DOHH2 (cell line): ENCODE results near the gene PNPLA7.

Source experiments
- H3F3A ChIP-seq: fragments of 200-600 bp; sonication (generic), shearing (Covaris generic); 2 replicates; pipeline ENCODE4 v1.6.0; 2016; ENCODE audit warnings: antibody characterized with exemption, mild to moderate bottlenecking; ENCODE audit not compliant: control insufficient read depth, insufficient read depth
- H3K27ac ChIP-seq: fragments of 200-600 bp; sonication (generic); 2 replicates; pipeline ENCODE4 v1.5.1; 2014; ENCODE audit warnings: low read depth, mild to moderate bottlenecking, low read length, moderate library complexity
- H3K27me3 ChIP-seq: fragments of 200-600 bp; sonication (generic); 2 replicates; pipeline ENCODE4 v1.6.1; 2014; ENCODE audit warnings: mild to moderate bottlenecking, low read length, mixed read lengths; ENCODE audit not compliant: control insufficient read depth
- H3K36me3 ChIP-seq: fragments of 200-600 bp; sonication (generic); 2 replicates; pipeline ENCODE4 v1.6.1; 2014; ENCODE audit warnings: mild to moderate bottlenecking, low read length, moderate library complexity, mixed read lengths; ENCODE audit not compliant: control insufficient read depth
- H3K4me1 ChIP-seq: fragments of 200-600 bp; sonication (generic); 2 replicates; pipeline ENCODE4 v1.6.1; 2014; ENCODE audit warnings: mild to moderate bottlenecking, low read length, mixed read lengths; ENCODE audit not compliant: control insufficient read depth
- H3K4me2 ChIP-seq: fragments of 200-600 bp; sonication (generic); 2 replicates; pipeline ENCODE4 v1.6.0; 2014; ENCODE audit warnings: mild to moderate bottlenecking, low read length, moderate library complexity
- H3K4me3 ChIP-seq: fragments of 200-600 bp; sonication (generic); 2 replicates; pipeline ENCODE4 v1.5.1; 2014; ENCODE audit warnings: mild to moderate bottlenecking, low read length, mixed read lengths
- H3K79me2 ChIP-seq: fragments of 200-600 bp; sonication (generic); 2 replicates; pipeline ENCODE4 v1.6.1; 2014; ENCODE audit warnings: mild to moderate bottlenecking, low read length, mixed read lengths; ENCODE audit not compliant: control insufficient read depth
- H3K9me2 ChIP-seq: fragments of 200-600 bp; sonication (generic); replicated peaks from 2 replicates; pipeline ENCODE4 v1.6.1; 2014; ENCODE audit warnings: mild to moderate bottlenecking, low read length, mixed read lengths; ENCODE audit not compliant: control insufficient read depth
- H3K9me3 ChIP-seq: fragments of 200-600 bp; sonication (generic); 2 replicates; pipeline ENCODE4 v1.6.1; 2014; ENCODE audit warnings: antibody characterized with exemption, low read length, mixed read lengths; ENCODE audit not compliant: control insufficient read depth, insufficient read depth
- H4K20me1 ChIP-seq: fragments of 200-600 bp; sonication (generic); 2 replicates; pipeline ENCODE4 v1.6.0; 2014; ENCODE audit warnings: low read depth, mild to moderate bottlenecking, antibody characterized with exemption, low read length, moderate library complexity; ENCODE audit not compliant: control insufficient read depth, insufficient read depth
- EZH2phosphoT487 ChIP-seq: fragments of 200-600 bp; sonication (generic); IDR thresholded peaks from 2 replicates; pipeline ENCODE4 v1.6.1; 2017; ENCODE audit warnings: borderline replicate concordance, mild to moderate bottlenecking, antibody characterized with exemption, low read length, moderate library complexity, mixed read lengths
- TF ChIP-seq, protein P1 (sequence below): fragments of 200-600 bp; sonication (generic); IDR thresholded peaks from one replicate; pipeline ENCODE4 v1.5.1; 2014; ENCODE audit warnings: antibody characterized with exemption, mild to moderate bottlenecking, low read depth, low read length; ENCODE audit not compliant: poor library complexity, severe bottlenecking

The PNPLA7 gene

DNA sequence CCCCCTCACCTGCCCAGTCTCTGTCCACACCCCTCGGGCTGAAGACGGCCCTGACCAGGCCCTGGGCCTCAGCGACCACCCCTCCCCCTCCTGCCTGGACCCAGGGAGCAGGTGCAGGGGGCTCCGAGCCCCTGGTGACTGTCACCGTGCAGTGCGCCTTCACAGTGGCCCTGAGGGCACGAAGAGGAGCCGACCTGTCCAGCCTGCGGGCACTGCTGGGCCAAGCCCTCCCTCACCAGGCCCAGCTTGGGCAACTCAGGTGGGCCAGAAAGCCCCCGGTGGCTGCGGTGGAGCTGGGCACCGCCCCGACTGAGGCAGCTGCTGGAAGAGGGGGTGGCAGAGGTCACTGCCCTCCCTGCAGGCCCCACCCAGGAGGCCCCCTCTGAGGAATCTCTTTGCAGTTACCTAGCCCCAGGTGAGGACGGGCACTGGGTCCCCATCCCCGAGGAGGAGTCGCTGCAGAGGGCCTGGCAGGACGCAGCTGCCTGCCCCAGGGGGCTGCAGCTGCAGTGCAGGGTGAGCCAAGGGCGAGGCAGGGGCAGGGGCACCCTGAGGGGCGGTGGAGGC is 116.8 kb downstream of the PNPLA7 start:
- peaks cover 45% of the 10 kb centered on the region for H3K4me1 ChIP-seq
- no peak overlapping the region for H3K4me2 ChIP-seq

DNA sequence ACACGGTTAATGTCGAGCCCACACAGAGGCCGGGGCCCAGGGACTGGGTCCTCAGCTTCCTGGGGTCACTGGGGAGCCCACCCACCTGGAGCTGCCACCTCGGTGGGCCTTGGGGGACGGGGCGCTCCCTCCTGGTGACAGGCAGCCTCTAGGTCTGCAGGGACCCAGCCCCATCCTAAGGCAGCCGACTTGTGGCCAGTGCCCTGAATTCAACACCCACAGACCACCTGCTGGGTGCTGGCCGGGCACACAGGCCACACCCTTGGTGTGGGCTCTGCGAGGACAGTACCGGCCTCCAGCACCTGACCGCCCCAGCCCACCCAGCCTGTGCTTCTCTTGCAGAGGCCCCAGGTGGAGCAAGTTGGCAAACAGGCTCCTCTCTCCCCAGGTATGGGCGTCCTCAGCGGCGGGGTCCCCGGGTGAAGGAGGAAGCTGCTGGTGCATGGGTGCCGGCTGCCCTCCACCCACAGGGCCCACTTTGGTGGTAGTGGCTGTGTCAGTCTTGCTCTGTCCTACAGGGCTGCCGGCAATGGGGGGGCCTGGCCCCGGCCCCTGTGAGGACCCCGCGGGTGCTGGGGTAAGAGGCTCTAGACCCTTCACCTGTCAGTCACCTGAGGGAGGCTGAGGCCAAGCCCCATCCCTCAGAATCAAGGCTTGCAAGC is 117.4 kb downstream of the PNPLA7 start:
- Histone ChIP-seq H4K20me1 (no peaks in the 10 kb centered on the region), H3K27ac (no peak overlapping the region), H3K36me3 (no peaks in the 10 kb centered on the region; the same call in 1 of the 2 replicates), H3K79me2 (no peaks in the 10 kb centered on the region), H3K27me3 (no peaks in the 10 kb centered on the region), H3K9me2 (no peaks in the 10 kb centered on the region), H3K9me3 (no peaks in the 10 kb centered on the region), H3F3A (peaks cover 5% of the 10 kb centered on the region; the same call in 1 of the 2 replicates), H3K4me1 (peaks cover 51% of the 10 kb centered on the region), H3K4me2 (no peak overlapping the region), H3K4me3 (no peak overlapping the region)
- TF ChIP-seq EZH2phosphoT487: no peak
- TF ChIP-seq, protein P1, sequence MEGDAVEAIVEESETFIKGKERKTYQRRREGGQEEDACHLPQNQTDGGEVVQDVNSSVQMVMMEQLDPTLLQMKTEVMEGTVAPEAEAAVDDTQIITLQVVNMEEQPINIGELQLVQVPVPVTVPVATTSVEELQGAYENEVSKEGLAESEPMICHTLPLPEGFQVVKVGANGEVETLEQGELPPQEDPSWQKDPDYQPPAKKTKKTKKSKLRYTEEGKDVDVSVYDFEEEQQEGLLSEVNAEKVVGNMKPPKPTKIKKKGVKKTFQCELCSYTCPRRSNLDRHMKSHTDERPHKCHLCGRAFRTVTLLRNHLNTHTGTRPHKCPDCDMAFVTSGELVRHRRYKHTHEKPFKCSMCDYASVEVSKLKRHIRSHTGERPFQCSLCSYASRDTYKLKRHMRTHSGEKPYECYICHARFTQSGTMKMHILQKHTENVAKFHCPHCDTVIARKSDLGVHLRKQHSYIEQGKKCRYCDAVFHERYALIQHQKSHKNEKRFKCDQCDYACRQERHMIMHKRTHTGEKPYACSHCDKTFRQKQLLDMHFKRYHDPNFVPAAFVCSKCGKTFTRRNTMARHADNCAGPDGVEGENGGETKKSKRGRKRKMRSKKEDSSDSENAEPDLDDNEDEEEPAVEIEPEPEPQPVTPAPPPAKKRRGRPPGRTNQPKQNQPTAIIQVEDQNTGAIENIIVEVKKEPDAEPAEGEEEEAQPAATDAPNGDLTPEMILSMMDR: no peak

More for the DNA sequence above, 116.8 kb downstream of the PNPLA7 start:
- Histone ChIP-seq H3K9me3 (no peaks in the 10 kb centered on the region), H3K36me3 (no peaks in the 10 kb centered on the region; the same call in 1 of the 2 replicates), H3K27me3 (no peaks in the 10 kb centered on the region), H4K20me1 (no peaks in the 10 kb centered on the region), H3K4me3 (no peak overlapping the region), H3K9me2 (no peaks in the 10 kb centered on the region), H3F3A (peaks cover 3% of the 10 kb centered on the region; the same call in 1 of the 2 replicates), H3K27ac (no peak overlapping the region), H3K79me2 (no peaks in the 10 kb centered on the region)
- TF ChIP-seq, protein P1: no peak
- no peak for TF ChIP-seq EZH2phosphoT487

- H4K20me1 ChIP-seq: no peaks in the 10 kb centered on the region
Measured at GRCh38 chr9:137431416-137431931, 118.7 kb downstream of the PNPLA7 start.

More at GRCh38 chr9:137431416-137431931, 118.7 kb downstream of the PNPLA7 start:
- Histone ChIP-seq H3F3A (peaks cover 12% of the 10 kb centered on the region), H3K27ac (no peak overlapping the region), H3K27me3 (no peaks in the 10 kb centered on the region), H3K79me2 (no peaks in the 10 kb centered on the region), H3K4me3 (no peak overlapping the region), H3K4me2 (no peak overlapping the region), H3K36me3 (peaks cover 4% of the 10 kb centered on the region; the same call in 1 of the 2 replicates), H3K4me1 (peaks cover 63% of the 10 kb centered on the region), H3K9me2 (no peaks in the 10 kb centered on the region), H3K9me3 (no peaks in the 10 kb centered on the region)
- no peak for TF ChIP-seq EZH2phosphoT487
- TF ChIP-seq, protein P1: no peak
